ENCODE measurements around the gene FRMD5.

The FRMD5 gene

DNA sequence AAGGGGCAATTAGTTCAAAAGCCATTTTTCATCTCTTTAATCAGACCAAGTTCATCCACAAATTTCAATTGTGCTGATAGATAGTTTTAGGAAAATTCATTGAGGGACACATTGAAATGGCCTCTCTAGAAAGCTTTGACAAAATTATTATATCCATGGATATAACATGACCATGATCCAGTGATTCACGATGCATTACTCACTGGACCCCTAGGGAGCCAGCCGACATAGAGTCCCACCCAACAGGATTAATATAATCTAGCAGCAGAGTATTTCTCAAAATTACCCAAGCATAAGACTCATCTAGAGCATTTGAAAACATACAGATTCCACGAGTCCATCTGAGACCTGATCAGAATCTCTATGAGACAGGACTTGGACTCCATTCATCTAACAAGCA, 100.3 kb downstream of the FRMD5 start:
- DNase-seq (ENCODE audit: low spot score): no peak

DNA sequence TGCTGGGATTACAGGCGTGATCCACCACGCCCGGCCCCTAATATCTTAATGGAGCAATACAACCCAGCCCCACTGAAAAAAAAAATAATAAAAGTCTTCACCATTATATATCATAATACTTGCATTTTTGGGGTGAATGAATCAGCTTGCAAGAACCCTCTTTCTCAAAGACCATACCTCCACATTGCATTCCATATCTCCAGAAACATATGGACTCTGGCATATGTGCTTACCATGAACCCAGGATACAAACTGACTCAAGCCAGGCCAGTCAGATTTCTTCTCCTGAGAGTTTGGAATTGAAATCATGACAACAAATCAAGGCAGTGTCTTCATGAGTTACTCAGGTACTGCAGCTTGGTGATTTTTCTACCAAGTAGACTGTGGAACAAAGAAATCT, 101.2 kb downstream of the FRMD5 start:
- DNase-seq (ENCODE audit: low spot score): no peak

- no peak for DNase-seq (ENCODE audit: low spot score)
Observed at GRCh38 chr15:44092221-44092620, 102.8 kb downstream of the FRMD5 start.

GRCh38 chr15:44087578-44088465, 107.2 kb downstream of the FRMD5 start:
- DNase-seq (ENCODE audit: low spot score): no peak

GRCh38 chr15:44084770-44085169, 110.3 kb downstream of the FRMD5 start:
- no peak for DNase-seq (ENCODE audit: low spot score)

DNA sequence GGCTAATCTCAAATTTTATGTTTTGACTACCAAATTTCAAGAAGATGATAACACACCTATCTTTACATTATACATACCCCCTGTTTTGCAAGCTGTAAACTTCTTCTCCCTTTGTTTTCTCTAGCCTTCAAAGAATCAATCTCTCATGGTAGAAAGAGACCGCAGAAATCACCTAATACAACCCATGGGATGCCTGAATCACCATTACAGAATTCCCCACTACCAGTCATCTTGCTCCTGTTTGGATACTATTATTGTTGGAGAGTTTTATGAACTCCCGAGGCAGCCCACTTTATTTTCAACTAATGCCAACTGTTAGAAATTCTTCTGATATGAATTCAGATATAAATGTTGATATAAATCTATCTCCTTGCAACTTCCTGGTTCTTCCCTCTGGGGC, 110.9 kb downstream of the FRMD5 start:
- DNase-seq (ENCODE audit: low spot score): no peak

GRCh38 chr15:44082558-44083157, 112.4 kb downstream of the FRMD5 start:
- DNase-seq (ENCODE audit: low spot score): peak; percentile 28

- DNase-seq (ENCODE audit: low spot score): no peak
Observed at GRCh38 chr15:44081026-44082013, 113.8 kb downstream of the FRMD5 start.

GRCh38 chr15:44075535-44075934, 119.5 kb downstream of the FRMD5 start:
- DNase-seq (ENCODE audit: low spot score): no peak

DNA sequence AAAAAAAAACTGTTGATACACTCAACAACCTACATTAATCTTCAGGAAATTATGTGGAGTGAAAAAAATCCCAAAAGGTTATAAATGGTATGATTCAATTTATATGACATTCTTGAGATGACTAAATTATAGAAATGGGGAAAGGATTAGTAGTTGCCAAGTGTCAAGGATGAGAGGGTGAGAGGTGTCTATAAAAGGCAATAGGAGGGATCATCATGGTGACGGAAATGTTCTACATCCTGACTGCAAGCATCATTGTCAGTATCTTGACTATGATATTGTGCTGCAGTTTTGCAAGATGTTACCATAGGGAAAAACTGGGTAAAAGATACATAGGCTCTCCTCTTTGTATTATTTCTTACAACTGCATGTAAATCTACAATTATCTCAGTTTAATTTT, 125.6 kb downstream of the FRMD5 start:
- DNase-seq (ENCODE audit: low spot score): no peak

DNA sequence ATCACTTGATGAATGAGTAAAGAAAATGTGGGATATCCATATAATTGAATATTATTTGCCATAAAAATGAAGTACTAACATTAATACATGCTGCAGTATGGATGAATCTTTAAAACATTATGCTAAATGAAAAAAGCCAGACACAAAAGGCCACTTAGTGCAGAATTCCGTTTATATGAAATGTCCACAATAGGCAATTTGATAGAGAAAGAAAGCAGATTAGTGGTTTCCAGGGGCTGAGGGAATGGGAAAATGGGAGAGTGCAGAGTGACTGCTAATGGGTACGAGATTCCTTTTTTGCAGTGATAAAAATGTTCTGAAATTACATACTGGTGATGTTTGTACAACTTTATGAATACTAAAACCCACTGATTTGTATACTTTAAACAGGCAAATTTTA, 126.7 kb downstream of the FRMD5 start:
- no peak for DNase-seq (ENCODE audit: low spot score)

- peak; percentile 74 for DNase-seq (ENCODE audit: low spot score)
Observed at GRCh38 chr15:44066211-44066827, 128.8 kb downstream of the FRMD5 start.

- no peak for DNase-seq (ENCODE audit: low spot score)
Observed at GRCh38 chr15:44064706-44065105, 130.4 kb downstream of the FRMD5 start.

- DNase-seq (ENCODE audit: low spot score): no peak
Observed at GRCh38 chr15:44058126-44058525, 136.9 kb downstream of the FRMD5 start.

DNA sequence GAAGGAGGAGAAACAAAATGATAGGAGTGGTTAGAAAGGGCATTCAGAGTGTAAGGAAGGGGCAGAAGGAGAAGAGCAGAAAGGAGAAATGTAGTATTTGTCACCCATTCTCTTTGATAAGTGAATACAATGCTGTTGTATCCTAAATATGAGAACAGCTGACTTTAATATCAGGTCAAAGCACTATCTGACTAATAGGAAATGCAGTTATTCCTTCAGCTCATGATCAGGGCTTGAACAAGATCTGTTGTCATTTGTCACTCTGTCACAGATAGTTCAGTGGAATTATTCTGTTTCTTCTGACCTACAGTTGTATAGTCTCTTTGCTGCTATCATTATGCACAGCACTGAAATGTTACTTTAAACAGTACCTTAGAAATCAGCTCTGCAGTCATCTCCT, 149.4 kb downstream of the FRMD5 start:
- no peak for DNase-seq (ENCODE audit: low spot score)

- DNase-seq (ENCODE audit: low spot score): no peak
Observed at GRCh38 chr15:44045217-44045616, 149.9 kb downstream of the FRMD5 start.

GRCh38 chr15:44038755-44039191, 156.3 kb downstream of the FRMD5 start:
- peak; percentile 74 for DNase-seq (ENCODE audit: low spot score)

DNA sequence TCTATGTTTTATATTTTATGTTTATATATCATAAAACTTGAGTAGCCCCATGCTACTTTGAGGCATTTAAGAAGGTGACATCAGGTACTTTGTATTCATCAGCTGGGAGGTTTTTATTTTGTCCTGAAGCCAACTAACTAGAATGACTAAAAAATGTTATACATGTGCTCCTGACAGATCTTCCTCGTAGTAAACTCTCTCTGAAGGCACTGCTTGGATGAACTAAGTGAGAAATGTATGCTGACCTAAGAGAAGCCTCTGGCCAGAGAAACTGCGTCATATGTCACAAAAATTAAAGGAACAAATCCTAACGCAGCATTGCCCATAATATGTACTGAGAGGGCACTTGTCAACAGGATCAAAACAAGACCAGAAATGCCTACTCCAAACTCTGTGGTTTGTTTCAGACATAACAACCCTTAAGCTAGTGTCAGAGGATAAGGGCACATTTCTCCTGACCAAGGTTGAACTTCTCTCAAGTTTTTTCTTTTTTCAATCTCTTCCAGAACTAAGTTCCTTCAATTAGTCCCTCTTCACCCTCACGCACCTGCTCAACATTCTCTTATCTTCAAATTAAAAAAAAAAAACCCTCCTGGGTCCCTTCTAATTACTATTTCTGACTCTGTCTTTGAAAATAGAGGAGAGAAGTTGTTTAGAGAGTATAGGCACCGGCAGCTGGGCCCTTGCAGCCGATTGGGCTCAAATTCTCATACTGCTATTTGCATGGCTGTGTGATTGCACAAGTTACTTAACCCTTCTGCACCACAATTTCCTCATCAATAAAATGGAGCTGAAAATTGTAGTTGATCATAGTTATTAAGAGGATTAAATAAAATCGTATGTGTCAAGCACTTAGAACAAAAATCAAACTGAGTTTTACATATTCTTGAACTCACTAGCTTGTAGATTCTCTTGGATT, 159.0 kb downstream of the FRMD5 start:
- DNase-seq (ENCODE audit: low spot score): no peak

DNA sequence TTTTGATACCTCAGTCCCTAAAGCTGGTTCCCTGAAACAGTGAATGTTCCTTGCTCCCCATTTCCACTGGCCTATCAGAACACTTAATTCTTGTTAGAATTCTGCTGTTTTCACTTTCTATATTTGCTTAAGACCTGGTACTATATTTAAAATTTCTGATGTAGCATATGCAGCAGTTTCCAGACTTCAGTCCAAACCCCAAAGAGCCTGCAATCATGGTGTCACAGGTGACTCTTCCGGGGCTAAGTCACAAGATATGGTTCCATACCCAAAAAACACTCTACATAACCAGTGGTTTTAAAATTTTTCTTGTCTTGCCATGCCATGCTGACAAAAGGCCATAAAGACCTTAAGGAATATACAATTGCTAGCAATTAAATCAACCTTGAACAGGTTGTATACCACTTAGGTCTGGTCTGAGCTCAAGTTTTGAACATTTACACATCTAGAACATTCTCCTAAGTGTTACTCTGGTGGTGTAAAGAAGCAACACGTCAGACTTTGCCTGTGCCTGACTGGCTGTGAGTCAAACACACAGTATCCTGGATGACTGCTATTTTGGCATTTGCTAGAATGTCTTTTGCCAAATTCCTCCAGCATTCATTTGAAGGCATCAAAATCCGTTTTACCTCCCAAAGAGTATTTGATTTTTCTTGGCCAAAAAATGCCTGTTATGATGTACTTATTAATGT, 160.0 kb downstream of the FRMD5 start:
- no peak for DNase-seq (ENCODE audit: low spot score)

DNA sequence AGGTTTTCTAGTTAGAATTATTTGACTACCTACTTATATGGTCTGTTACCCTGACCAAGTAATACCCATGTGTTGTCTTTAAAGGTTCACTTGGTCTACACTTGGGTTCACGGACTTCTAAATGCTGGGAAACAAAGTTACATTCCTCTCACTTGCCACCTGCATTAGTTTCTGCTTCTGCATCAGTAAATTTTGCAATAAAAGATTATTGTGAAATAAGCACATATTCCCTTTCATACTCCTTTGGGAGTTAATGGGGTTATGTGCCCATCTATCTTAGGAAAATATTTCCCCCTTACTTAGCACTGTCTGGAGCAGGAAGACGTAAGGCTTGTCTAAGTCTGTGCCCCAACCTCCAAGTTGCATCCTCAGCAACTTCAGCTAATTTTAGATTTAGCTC, 160.7 kb downstream of the FRMD5 start:
- DNase-seq (ENCODE audit: low spot score): no peak
